Osteocyte (in vitro differentiated cells): ENCODE data around the gene SEPTIN2. TPM values are rescaled to one million over a fixed set of nuclear protein-coding genes. Genes with fewer than 3 reads are reported as not detected.

Source experiments
- DNase-seq: peaks from one replicate; pipeline ENCODE4 v3.0.0; 2021; ENCODE audit warnings: mixed read lengths; ENCODE audit not compliant: unreplicated experiment; ENCODE audit errors: extremely low spot score
- H3K27ac Mint-ChIP-seq: one replicate; pipeline ENCODE4 v1.8.0; 2021; ENCODE audit warnings: mild to moderate bottlenecking, mixed read lengths; ENCODE audit not compliant: unreplicated experiment
- H3K27me3 Mint-ChIP-seq: one replicate; pipeline ENCODE4 v1.8.0; 2021; ENCODE audit warnings: mixed read lengths; ENCODE audit not compliant: unreplicated experiment
- H3K36me3 Mint-ChIP-seq: one replicate; pipeline ENCODE4 v1.8.0; 2021; ENCODE audit warnings: mixed read lengths; ENCODE audit not compliant: unreplicated experiment
- H3K4me1 Mint-ChIP-seq: one replicate; pipeline ENCODE4 v1.8.0; 2021; ENCODE audit warnings: mixed read lengths; ENCODE audit not compliant: unreplicated experiment
- H3K4me3 Mint-ChIP-seq: one replicate; pipeline ENCODE4 v1.8.0; 2021; ENCODE audit warnings: mild to moderate bottlenecking, moderate library complexity, mixed read lengths; ENCODE audit not compliant: unreplicated experiment
- H3K9me3 Mint-ChIP-seq: one replicate; pipeline ENCODE4 v1.8.0; 2021; ENCODE audit warnings: mixed read lengths; ENCODE audit not compliant: unreplicated experiment
- CTCF ChIP-seq: fragments of 200-600 bp; sonication (generic); IDR thresholded peaks from 2 replicates; pipeline ENCODE4 v1.5.0; 2021; ENCODE audit warnings: antibody characterized with exemption, mild to moderate bottlenecking, moderate library complexity
- total RNA-seq: library from RNA; stranded (reverse); gene quantifications from 2 replicates; pipeline ENCODE4 v1.2.1, GENCODE V29; 2021

SEPTIN2 gene
- total RNA-seq, 1 donor from 2014 or later = 547 TPM

DNA sequence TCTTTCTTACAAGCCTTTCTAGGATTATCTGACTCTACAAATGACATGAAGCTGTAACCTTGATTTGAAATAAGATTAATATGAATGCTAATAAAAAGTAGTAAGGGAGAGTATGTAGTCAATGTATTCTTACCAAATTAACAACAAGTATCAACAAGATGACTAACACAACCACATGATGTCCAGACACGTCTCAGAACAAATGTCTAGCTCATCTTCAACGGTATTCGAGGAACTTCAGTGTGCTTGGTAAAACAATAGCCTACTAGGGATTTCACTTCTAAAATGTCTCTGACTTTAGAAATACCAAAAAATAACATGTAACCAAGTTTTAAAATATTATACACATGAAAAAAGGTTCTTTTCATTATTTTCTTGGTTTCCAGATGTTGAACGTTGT, 3.6 kb upstream of the SEPTIN2 start:
- peaks cover 5% of the 10 kb centered on the region for H3K36me3 Mint-ChIP-seq
- H3K27me3 Mint-ChIP-seq = no peaks in the 10 kb centered on the region
- DNase-seq = no peak
- TF ChIP-seq CTCF = no peak
- peak overlapping the region; percentile 25 for H3K27ac Mint-ChIP-seq
- no peak overlapping the region for H3K4me3 Mint-ChIP-seq
- H3K9me3 Mint-ChIP-seq = no peaks in the 10 kb centered on the region
- peaks cover 59% of the 10 kb centered on the region for H3K4me1 Mint-ChIP-seq

GRCh38 chr2:241313543-241314095, 2.1 kb upstream of the SEPTIN2 start:
- no peak for DNase-seq
- H3K4me3 Mint-ChIP-seq = peak overlapping the region; percentile 97
- peaks cover 16% of the 10 kb centered on the region for H3K36me3 Mint-ChIP-seq
- peak overlapping the region; percentile 100 for H3K27ac Mint-ChIP-seq
- no peak for TF ChIP-seq CTCF
- H3K4me1 Mint-ChIP-seq = peaks cover 65% of the 10 kb centered on the region
- no peaks in the 10 kb centered on the region for H3K9me3 Mint-ChIP-seq
- H3K27me3 Mint-ChIP-seq = no peaks in the 10 kb centered on the region

DNA sequence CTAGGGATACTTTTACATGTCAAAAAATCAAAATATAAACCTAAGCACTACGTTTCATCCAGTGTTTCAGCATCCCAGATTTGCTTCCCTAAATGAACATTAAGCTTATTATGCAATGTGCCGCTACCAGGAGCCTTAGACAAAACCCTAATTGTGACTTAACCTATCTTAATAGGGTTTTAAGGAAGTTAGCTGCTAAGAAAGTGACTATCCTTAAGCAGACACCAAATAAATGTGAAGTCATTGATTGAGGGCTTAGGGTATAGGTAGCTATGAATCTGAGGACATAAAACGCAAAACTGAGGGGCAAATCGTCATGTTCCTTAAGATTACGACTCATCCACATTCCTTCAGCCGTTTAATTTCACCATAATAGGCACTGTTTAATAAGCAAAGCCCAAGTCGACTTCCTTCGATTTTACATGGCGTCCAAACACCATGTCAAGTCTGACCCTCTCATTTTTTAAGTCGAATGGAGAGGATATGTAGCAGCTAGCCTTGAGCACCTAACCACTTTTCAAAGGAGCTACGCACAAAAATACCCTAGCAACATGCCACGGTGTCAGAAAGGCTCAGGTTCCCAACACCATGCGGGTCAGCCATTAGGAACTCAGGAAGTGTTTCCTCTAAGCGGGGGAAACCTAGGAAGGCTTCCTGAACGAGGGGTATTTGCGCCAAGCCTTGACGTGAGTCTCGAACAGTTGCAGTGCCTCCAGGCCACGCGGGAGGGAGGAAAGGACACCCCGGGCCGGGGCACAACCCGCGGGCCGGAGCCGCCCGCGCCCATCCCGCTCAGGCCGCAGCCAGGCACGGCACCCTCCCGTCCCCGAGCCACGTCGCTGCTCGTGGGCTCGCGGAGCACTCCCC, 1.3 kb upstream of the SEPTIN2 start:
- Mint-ChIP-seq H3K4me3 (peak overlapping the region; percentile 97), H3K27ac (peak overlapping the region; percentile 100), H3K27me3 (no peaks in the 10 kb centered on the region), H3K36me3 (peaks cover 16% of the 10 kb centered on the region), H3K9me3 (no peaks in the 10 kb centered on the region), H3K4me1 (peaks cover 65% of the 10 kb centered on the region)
- TF ChIP-seq CTCF = no peak
- no peak for DNase-seq

GRCh38 chr2:241315093-241315878, 439 bp upstream of the SEPTIN2 start, which contains the start of gene HDLBP:
Gene HDLBP (minus strand): TSS chr2:241315672. CDS start chr2:241266869, 48,803 bp downstream.
- Mint-ChIP-seq H3K36me3 (peaks cover 16% of the 10 kb centered on the region), H3K27ac (peak within 1 kb of the TSS; percentile 100), H3K4me1 (peaks cover 66% of the 10 kb centered on the region), H3K4me3 (peak within 1 kb of the TSS; percentile 97), H3K27me3 (no peaks in the 10 kb centered on the region), H3K9me3 (no peaks in the 10 kb centered on the region)
- TF ChIP-seq CTCF = peak; percentile 39
- peak; percentile 100 for DNase-seq
